GM21367 (cell line): ENCODE measurements around the gene SRD5A1.
"Not testable (repeated sequence)": the region's sequence is repeated elsewhere in the genome, so short reads cannot be mapped to it uniquely, and the experiment has no call there.

Source experiments
- ATAC-seq: cut with Tn5 transposase; IDR thresholded peaks from one replicate; pipeline ENCODE4 v1.9.1; 2021; ENCODE audit not compliant: unreplicated experiment

Gene SRD5A1

DNA sequence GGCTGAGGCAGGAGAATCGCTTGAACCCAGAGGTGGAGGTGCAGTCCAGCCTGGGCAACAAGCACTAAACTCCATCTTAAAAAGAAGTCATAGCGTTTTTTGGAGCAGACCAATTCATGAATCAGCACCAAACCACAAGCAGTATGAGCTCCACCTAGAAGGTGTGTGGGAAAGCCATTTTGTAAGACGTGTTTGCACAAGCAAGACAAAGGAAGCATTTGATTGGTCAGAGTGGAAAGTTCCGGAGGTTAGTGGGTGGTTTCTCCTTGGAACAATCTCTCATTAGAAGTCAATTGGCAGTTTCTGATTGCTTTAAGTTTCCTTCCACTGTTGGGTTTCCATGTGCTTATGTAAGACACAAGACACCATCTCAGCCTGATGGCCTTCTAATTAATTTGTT lies 5.0 kb downstream of the SRD5A1 start:
- ATAC-seq: no peak

- ATAC-seq: no peak
Observed at GRCh38 chr5:6642655-6643054, 9.4 kb downstream of the SRD5A1 start.

DNA sequence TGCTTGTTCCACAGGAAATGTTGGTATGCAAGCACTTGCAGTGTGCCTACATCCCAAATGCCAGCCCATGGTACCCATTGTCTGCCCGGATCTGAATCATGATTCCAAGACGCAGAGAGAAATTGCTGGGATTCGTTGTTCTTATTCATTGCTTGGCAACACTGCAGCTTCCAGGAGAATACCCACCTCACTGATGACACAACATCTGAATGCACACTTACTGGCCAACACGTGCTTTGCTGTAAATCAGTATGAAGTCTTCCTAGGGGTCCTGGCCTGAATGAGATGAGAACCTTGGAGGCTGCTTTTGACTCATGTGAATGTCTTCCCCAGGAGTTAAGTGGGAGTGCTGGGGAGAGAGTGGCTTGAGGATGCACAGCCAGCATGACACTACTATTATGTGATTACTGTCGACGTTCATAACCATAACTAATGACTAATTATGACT lies 11.6 kb downstream of the SRD5A1 start:
- ATAC-seq: no peak

DNA sequence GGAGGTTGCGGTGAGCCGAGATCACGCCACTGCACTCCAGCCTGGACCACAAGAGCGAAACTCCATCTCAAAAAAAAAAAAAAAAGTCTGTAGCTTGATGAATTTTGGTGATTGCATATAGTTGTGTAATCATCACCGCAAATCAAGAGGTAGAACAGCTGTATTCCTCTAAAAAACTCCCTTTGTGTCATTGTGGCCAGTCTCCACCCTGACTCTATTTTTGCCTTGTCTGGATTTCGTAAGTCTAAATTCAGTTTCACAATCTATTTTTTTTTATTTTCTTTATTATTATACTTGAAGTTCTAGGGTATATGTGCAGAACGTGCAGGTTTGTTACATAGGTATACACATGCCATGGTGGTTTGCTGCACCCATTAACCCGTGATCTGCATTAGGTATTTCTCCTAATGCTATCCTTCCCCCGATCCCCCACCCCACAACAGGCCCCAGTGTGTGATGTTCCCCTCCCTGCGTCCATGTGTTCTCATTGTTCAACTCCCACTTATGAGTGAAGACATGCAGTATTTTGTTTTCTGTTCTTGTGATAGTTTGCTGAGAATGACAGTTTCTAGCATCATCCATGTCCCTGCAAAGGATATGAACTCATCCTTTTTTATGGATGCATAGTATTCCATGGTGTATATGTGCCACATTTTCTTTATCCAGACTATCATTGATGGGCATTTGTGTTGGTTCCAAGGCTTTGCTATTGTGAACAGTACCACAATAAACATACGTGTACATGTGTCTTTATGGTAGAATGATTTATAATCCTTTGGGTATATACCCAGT lies 12.5 kb downstream of the SRD5A1 start:
- not testable (repeated sequence) for ATAC-seq

- no peak for ATAC-seq
Observed at GRCh38 chr5:6649186-6649585, 15.9 kb downstream of the SRD5A1 start.

GRCh38 chr5:6649681-6650080 lies 16.4 kb downstream of the SRD5A1 start:
- ATAC-seq: no peak

GRCh38 chr5:6652025-6652424 lies 18.8 kb downstream of the SRD5A1 start:
- ATAC-seq: peak; percentile 95

- no peak for ATAC-seq
Observed at GRCh38 chr5:6655432-6655831, 22.2 kb downstream of the SRD5A1 start.

GRCh38 chr5:6656680-6657079 lies 23.4 kb downstream of the SRD5A1 start:
- no peak for ATAC-seq

GRCh38 chr5:6659941-6660684 lies 26.9 kb downstream of the SRD5A1 start:
- ATAC-seq: peak; percentile 84

GRCh38 chr5:6660688-6661087 lies 27.4 kb downstream of the SRD5A1 start:
- ATAC-seq: peak; percentile 30

- ATAC-seq: no peak
Observed at GRCh38 chr5:6666762-6667161, 33.5 kb downstream of the SRD5A1 start.

- ATAC-seq: no peak
Observed at GRCh38 chr5:6667648-6668047, 34.4 kb downstream of the SRD5A1 start.

- ATAC-seq: not testable (repeated sequence)
Observed at GRCh38 chr5:6668717-6669116, 35.5 kb downstream of the SRD5A1 start.

DNA sequence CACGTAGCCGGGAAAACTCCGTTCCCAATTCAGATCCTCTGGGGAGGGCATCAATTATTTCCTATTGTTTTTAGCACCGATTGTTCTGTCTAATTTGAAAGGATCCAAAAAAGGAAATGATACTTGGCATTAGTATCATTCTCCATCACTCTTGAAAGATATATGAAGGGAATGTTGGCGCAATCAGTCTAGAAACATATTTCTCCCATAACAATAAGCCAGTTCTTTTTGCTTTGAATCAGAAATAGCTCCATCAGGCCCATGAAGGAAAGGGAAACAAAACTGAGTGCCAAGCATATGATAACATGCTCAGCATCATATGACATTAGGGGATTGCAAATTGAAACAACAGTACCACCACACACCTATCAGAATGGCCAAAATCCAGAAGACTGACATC lies 39.8 kb downstream of the SRD5A1 start:
- no peak for ATAC-seq

GRCh38 chr5:6673963-6674362 lies 40.7 kb downstream of the SRD5A1 start:
- no peak for ATAC-seq

DNA sequence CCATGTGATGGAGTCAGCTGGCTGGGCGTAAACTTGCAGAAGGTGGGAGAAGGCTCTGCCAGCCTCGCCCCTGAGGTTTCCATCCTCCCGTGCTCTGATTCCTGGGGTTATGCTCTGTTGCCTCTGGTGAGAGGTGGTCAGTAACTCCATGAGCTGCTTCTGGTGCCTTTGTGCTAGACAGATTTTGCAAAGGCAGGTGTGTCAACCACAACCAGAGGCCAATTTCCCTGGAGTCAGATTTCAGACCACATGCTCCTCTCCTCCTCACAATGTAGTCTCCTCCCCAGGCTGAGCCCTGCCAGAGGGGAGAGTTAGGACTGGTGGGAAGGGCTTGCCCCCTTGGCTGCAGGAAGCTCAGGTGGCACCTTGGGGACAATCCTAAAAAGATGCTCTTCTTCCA lies 41.2 kb downstream of the SRD5A1 start:
- ATAC-seq: no peak

DNA sequence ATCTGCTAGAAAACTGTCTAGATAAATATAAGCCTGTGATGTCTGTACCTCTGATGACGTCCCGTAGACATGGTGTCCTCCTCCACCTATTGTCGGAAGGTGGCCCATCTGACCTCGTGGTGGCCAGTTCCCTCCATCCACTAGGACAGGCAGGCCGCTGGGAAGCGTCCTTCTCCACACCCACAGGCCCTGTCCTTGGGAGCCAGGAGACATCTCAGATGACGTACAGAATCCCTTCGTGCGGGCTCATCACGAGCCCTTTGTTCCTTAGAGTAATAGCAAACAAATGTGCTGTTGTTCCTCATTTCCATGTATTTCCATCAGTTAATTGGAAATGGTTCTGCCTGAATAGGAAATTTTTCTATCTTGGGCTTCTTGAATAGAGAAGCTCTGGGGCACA lies 41.6 kb downstream of the SRD5A1 start:
- no peak for ATAC-seq

DNA sequence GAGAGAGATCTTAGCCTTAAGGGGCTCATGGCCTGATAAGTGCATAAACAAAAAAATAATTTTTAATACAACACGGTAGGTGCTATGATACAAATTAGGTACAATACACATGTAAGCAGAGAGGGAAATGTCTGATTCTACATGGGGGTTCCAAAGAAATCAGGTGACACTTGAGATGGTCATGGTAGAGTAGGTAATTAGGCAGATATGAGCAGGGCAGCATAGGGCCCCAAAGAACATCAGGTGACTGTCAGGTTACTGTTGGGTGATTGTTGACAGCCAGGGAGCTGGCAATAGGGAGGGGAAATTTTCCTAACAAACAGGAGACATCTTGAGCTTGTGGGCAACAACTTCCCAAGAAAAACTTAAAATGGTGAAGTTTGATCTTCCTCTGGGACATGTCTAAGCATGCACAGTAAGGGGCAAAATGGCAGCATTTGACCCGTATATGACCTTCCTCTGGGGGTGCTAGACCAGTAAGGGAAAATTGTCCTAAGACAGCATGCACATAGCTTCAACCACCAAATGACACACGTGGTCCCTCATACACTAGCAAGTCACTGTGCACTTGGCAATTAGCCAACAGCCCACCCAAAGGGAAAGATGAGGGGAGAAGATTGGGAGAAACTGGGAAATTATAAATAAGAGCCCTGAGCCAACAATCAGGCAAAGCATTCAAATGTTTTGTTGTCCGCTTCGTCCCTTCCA lies 42.7 kb downstream of the SRD5A1 start:
- ATAC-seq: no peak

GRCh38 chr5:6676702-6677101 lies 43.5 kb downstream of the SRD5A1 start:
- ATAC-seq: no peak

DNA sequence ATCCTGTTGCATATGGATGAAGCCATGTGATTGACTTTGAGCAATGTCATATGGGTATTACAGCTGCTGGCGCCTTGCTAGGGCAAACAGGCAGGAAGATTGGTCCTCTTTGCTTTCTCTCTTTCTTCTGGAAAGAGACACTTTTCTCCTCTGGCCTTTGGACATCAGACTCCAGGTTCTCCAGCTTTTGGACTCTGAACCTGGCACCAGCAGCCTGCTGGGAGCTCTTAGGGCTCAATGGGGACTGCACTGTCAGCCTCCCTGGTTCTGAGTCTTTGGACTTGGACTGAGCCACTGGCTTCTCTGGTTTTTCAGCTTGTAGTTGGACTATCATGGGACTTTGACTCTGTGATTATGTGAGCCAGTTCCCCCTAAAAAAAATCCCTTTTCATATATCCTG lies 45.1 kb downstream of the SRD5A1 start:
- ATAC-seq: no peak

GRCh38 chr5:6680922-6681321 lies 47.7 kb downstream of the SRD5A1 start:
- no peak for ATAC-seq
